HepG2 (cell line): ENCODE data around the gene AMZ1. TPM values are rescaled to one million over a fixed set of nuclear protein-coding genes. Genes with fewer than 3 reads are reported as not detected.
"Not testable (repeated sequence)": the region's sequence is repeated elsewhere in the genome, so short reads cannot be mapped to it uniquely, and the experiment has no call there.

Experiments used
- ATAC-seq: fragments of 200-7000 bp; cut with Tn5 transposase; 3 replicates; pipeline ENCODE4 v1.9.1; 2020; ENCODE audit warnings: mild to moderate bottlenecking, moderate library complexity
- BruUV-seq: library from RNA; stranded (reverse); fragments of 400-500 nt; replicated peaks from 2 replicates; lab custom pipeline; 2021; lab: Mats Ljungman, UMichigan
- CTCF ChIA-PET: fragments of 300-600 bp; formaldehyde crosslinking; extraction: SDS; loops from one replicate; lab custom pipeline; 2021; ENCODE audit warnings: low total read pairs, inconsistent platforms, low intra/inter-chr PET ratio; lab: Yijun Ruan, JAX
- POLR2A ChIA-PET: fragments of 350-600 bp; sonication (Branson Sonifier 250); formaldehyde crosslinking; loops from one replicate; lab custom pipeline; 2020; ENCODE audit warnings: antibody characterized with exemption, inconsistent platforms; lab: Yijun Ruan, JAX
- DNase-seq: peaks from one replicate; pipeline ENCODE4 v3.0.0-alpha.2; 2015; ENCODE audit warnings: low spot score
- FAIRE-seq: peaks from 3 replicates; lab custom pipeline; 2011; peaks lifted over from hg19 to GRCh38; lab: Jason Lieb, UNC
- H2AFZ ChIP-seq: one replicate; pipeline ENCODE4 v1.6.1; 2011; ENCODE audit warnings: low read length, inconsistent platforms
- H3K27ac ChIP-seq: fragments of 300-600 bp; 3 replicates; pipeline ENCODE4 v1.8.0; 2011; ENCODE audit warnings: mixed run types, mild to moderate bottlenecking, mixed read lengths, low read length, inconsistent platforms; ENCODE audit not compliant: insufficient read depth; ENCODE audit errors: extremely low read length
- H3K27me3 ChIP-seq, 2 experiments: fragments of 200-600 bp in 1 of 2; 2 replicates in 1 of 2; 3 replicates in 1 of 2; pipeline versions ENCODE4 v1.6.0 to v1.8.0; 2011; ENCODE audit warnings: low read length in 2 of 2, mild to moderate bottlenecking in 2 of 2, moderate library complexity in 2 of 2, inconsistent platforms in 1 of 2; ENCODE audit not compliant: insufficient read depth in 2 of 2, control insufficient read depth in 1 of 2
- H3K36me3 ChIP-seq, 2 experiments: fragments of 200-600 bp in 1 of 2; replicated peaks in 1 of 2; 2 replicates in 1 of 2; 3 replicates in 1 of 2; pipeline versions ENCODE4 v1.5.1 to v1.8.0; 2011; ENCODE audit warnings: low read length in 2 of 2, inconsistent platforms in 1 of 2; ENCODE audit not compliant: insufficient read depth in 2 of 2, control insufficient read depth in 1 of 2
- H3K4me1 ChIP-seq: 2 replicates; pipeline ENCODE4 v1.5.1; 2012; ENCODE audit warnings: low read length, inconsistent platforms; ENCODE audit not compliant: insufficient read depth
- H3K4me2 ChIP-seq: 2 replicates; pipeline ENCODE4 v1.6.0; 2011; ENCODE audit warnings: low read depth, low read length, inconsistent platforms
- H3K4me3 ChIP-seq, 3 experiments: fragments of 200-600 bp in 1 of 3; sonication (generic), shearing (Covaris generic) in 1 of 3; replicated peaks in 1 of 3; 2 replicates each; pipeline ENCODE4 v1.5.1; 2011 to 2016; ENCODE audit warnings: low read length in 3 of 3, inconsistent platforms in 2 of 3, low read depth in 2 of 3, mild to moderate bottlenecking in 2 of 3, control low read depth in 1 of 3, mixed read lengths in 1 of 3; ENCODE audit not compliant: insufficient read depth in 1 of 3
- H3K79me2 ChIP-seq: one replicate; pipeline ENCODE4 v1.6.1; 2011; ENCODE audit warnings: low read length, inconsistent platforms; ENCODE audit not compliant: insufficient read depth
- H3K9ac ChIP-seq: 2 replicates; pipeline ENCODE4 v1.6.0; 2011; ENCODE audit warnings: mild to moderate bottlenecking, low read depth, low read length, inconsistent platforms; ENCODE audit not compliant: insufficient read depth
- H3K9me3 ChIP-seq: 2 replicates; pipeline ENCODE4 v1.5.1; 2012; ENCODE audit warnings: mild to moderate bottlenecking, low read length
- H4K20me1 ChIP-seq: 2 replicates; pipeline ENCODE4 v1.6.0; 2011; ENCODE audit warnings: inconsistent platforms, mild to moderate bottlenecking, low read length, moderate library complexity; ENCODE audit not compliant: insufficient read depth
- KLF11 ChIP-seq: IDR thresholded peaks from 2 replicates; pipeline ENCODE4 v1.6.1; 2016; ENCODE audit warnings: missing compliant biosample characterization
- NFRKB ChIP-seq: fragments of 450-650 bp; IDR thresholded peaks from 2 replicates; pipeline ENCODE4 v1.6.1; 2017
- NPAS2 ChIP-seq: sonication (generic); formaldehyde crosslinking; IDR thresholded peaks from 2 replicates; pipeline ENCODE4 v1.8.0; 2022; ENCODE audit warnings: mild to moderate bottlenecking, missing genetic modification reagents, borderline replicate concordance
- SP1 ChIP-seq, 2 experiments: fragments of 450-650 bp in 1 of 2; sonication (generic) in 1 of 2; formaldehyde crosslinking in 1 of 2; IDR thresholded peaks; 2 replicates each; pipeline versions ENCODE4 v1.4.0 to v1.6.1; 2016 to 2020; ENCODE audit warnings: missing genetic modification reagents in 1 of 2
- SUZ12 ChIP-seq: fragments of 150-350 bp; IDR thresholded peaks from 2 replicates; pipeline ENCODE4 v1.6.1; 2014; ENCODE audit warnings: low read depth, low read length
- ZNF468 ChIP-seq: sonication (generic); formaldehyde crosslinking; IDR thresholded peaks from 2 replicates; pipeline ENCODE4 v1.8.0; 2022; ENCODE audit warnings: mild to moderate bottlenecking, moderate library complexity, missing genetic modification reagents
- ZNF644 ChIP-seq: IDR thresholded peaks from 2 replicates; pipeline ENCODE4 v1.6.1; 2016; ENCODE audit warnings: low read depth
- ZNF781 ChIP-seq: sonication (generic); formaldehyde crosslinking; IDR thresholded peaks from 2 replicates; pipeline ENCODE4 v1.5.1; 2020; ENCODE audit warnings: borderline replicate concordance, mild to moderate bottlenecking, missing genetic modification reagents; ENCODE audit errors: not compliant biosample characterization
- WGBS: methylation state at CpG from one replicate; pipeline ENCODE4 v1.1.6; 2017; ENCODE audit warnings: low lambda C conversion rate; 5-methylcytosine and 5-hydroxymethylcytosine counted together
- in situ Hi-C: cut with HindIII; loops from 2 replicates; pipeline ENCODE4 v1.10.0; 2017; ENCODE audit warnings: low pct_unique_long_range_greater_than_20kb; ENCODE audit not compliant: extremely low pct_ligation_motif_present
- intact Hi-C: fragments of 100-400 bp; cut with micrococcal nuclease; formaldehyde crosslinking; loops from one replicate; pipeline ENCODE4 v1.10.0; 2022; ENCODE audit not compliant: unreplicated experiment
- polyA plus RNA-seq, 8 experiments: library from polyadenylated mRNA; depleted of rRNA in 3 of 8; stranded (reverse) in 7 of 8; unstranded in 1 of 8; fragments of >200 nt; fragmentation: Illumina TruSeq in 4 of 8; extraction: Trizol in 4 of 8; gene quantifications; 2 replicates each; pipeline versions ENCODE4 v1.2.1 to v1.2.3, GENCODE V29; 2011 to 2016; ENCODE audit warnings: low read depth in 4 of 8, missing spikeins in 1 of 8, mixed read lengths in 1 of 8; ENCODE audit not compliant: insufficient read depth in 1 of 8
- total RNA-seq, 5 experiments: library from RNA; depleted of rRNA; stranded (reverse); fragments of >200 nt; fragmentation: Illumina TruSeq; extraction: Trizol; gene quantifications; 2 replicates each; pipeline ENCODE4 v1.2.3, GENCODE V29; 2016; ENCODE audit warnings: low read depth in 1 of 5
- TF ChIP-seq, protein P1 (sequence below): sonication (generic); formaldehyde crosslinking; IDR thresholded peaks from 2 replicates; pipeline ENCODE4 v1.8.0; 2022; ENCODE audit warnings: mild to moderate bottlenecking, missing genetic modification reagents, moderate library complexity

AMZ1 gene
- total and polyA plus RNA-seq, 2 of the 13 experiments (the other 11 are each of a cell fraction or from before 2014, with no cell fraction given) = 0.03 TPM; not detected in 1

DNA sequence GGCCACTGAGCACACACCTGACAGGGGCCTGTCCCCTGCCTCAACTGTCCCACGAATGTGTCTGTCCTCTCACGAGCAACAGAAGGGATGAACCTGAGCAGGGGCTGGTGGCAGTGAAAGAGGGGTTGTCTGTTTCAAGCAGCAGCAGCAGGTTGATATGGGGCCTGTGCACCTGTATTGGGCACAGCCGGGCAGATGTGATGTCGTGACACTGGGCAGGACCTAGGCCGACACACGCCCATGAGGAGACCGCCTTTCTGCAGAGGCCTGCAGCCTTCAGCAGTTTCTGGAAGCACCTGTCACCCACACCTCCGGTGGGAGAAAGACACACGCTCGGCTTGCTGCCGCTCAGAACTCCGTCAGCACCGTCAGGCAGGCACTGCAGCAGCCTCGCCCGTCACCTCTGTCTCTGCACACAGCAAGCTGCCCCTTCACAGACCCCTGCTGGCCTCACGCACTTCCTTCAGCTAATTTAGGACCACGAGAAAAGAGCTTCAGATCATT is 48.5 kb downstream of the AMZ1 start (continued):
- TF ChIP-seq, protein P1, sequence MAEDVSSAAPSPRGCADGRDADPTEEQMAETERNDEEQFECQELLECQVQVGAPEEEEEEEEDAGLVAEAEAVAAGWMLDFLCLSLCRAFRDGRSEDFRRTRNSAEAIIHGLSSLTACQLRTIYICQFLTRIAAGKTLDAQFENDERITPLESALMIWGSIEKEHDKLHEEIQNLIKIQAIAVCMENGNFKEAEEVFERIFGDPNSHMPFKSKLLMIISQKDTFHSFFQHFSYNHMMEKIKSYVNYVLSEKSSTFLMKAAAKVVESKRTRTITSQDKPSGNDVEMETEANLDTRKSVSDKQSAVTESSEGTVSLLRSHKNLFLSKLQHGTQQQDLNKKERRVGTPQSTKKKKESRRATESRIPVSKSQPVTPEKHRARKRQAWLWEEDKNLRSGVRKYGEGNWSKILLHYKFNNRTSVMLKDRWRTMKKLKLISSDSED = no peak
- TF ChIP-seq ZNF781 (CRISPR knock-in tag) (no peak), ZNF644 (CRISPR knock-in tag) (no peak), NPAS2 (CRISPR knock-in tag) (no peak), SUZ12 (no peak), NFRKB (no peak), KLF11 (CRISPR knock-in tag) (no peak), ZNF468 (CRISPR knock-in tag) (no peak), SP1 (IDR thresholded peaks at IDR 0.05) (no peak), SP1 (CRISPR knock-in tag; IDR thresholded peaks at IDR 0.05) (no peak)

DNA sequence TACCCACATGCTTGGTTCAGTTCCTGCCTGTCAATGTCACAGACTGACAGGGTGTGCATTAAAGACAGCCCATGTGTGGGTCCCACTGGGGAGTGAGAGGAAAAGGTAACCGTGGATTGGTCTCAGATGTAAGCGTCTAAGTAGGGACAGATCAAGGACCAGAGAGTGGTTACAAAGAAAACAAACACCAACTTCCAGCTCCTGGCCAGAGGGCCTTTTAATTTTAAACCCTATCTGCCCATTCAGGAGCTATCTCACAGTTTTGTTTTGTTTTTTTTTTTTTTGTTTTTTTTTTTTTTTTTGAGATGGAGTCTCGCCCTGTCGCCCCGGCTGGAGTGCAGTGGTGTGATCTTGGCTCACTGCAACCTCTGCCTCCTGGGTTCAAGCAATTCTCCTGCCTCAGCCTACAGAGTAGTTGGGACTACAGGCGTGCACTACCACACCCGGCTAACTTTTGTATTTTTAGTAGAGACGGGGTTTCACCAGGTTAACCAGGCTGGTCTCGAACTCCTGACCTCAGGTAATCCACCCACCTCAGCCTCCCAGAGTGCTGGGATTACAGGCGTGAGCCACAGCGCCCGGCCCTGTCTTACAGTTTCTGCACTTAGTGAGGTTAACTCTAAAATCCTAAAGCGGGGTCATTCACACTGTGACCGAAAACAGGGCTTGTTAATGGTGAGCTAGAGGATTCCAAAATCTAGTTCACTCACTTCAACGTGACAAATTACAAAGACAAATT is 49.2 kb downstream of the AMZ1 start:
- H3K36me3 ChIP-seq = peaks cover 5 to 29% of the 10 kb centered on the region in 2 experiments; a peak in 3 of 5 replicates
- H3K4me2 ChIP-seq, CTCF ChIA-PET, FAIRE-seq, H4K20me1 ChIP-seq, H2AFZ ChIP-seq, H3K27me3 ChIP-seq, DNase-seq, BruUV-seq, H3K79me2 ChIP-seq, POLR2A ChIA-PET, H3K9me3 ChIP-seq, H3K27ac ChIP-seq, in situ Hi-C loops, H3K4me3 ChIP-seq, H3K9ac ChIP-seq, intact Hi-C loops, ATAC-seq: not testable (repeated sequence)
- H3K4me1 ChIP-seq = peaks cover 11% of the 10 kb centered on the region; the same call in 1 of the 2 replicates
- 97% methylated on average over 15 of the region's 15 CpGs for WGBS
